Neural cell (in vitro differentiated cells): Measurements from ENCODE around the gene KRTAP9-8. TPM values are rescaled to one million over a fixed set of nuclear protein-coding genes. Genes with fewer than 3 reads are reported as not detected.

Experiments
- H2AFZ ChIP-seq: fragments of 200-600, 300-800 bp; sonication (generic), shearing (Covaris generic); 2 replicates; pipeline ENCODE4 v1.6.0; 2014; ENCODE audit warnings: low read depth, mild to moderate bottlenecking, antibody characterized with exemption, low read length, moderate library complexity
- H3F3A ChIP-seq: fragments of 200-600 bp; shearing (Covaris generic); 2 replicates; pipeline ENCODE4 v1.6.1; 2016; ENCODE audit warnings: mild to moderate bottlenecking, moderate library complexity, mixed read lengths, antibody characterized with exemption, low read length; ENCODE audit not compliant: insufficient read depth, poor library complexity, severe bottlenecking
- H3K27ac ChIP-seq: fragments of 200-600, 300-800 bp; sonication (generic), shearing (Covaris generic); 2 replicates; pipeline ENCODE4 v1.5.1; 2014; ENCODE audit warnings: mild to moderate bottlenecking, low read length, moderate library complexity
- H3K27me3 ChIP-seq: fragments of 300-800, 200-600 bp; sonication (generic), shearing (Covaris generic); 2 replicates; pipeline ENCODE4 v1.6.0; 2014; ENCODE audit warnings: mild to moderate bottlenecking, low read depth, low read length, moderate library complexity; ENCODE audit not compliant: insufficient read depth
- H3K36me3 ChIP-seq: fragments of 300-800, 200-600 bp; sonication (generic), shearing (Covaris generic); 2 replicates; pipeline ENCODE4 v1.5.1; 2014; ENCODE audit warnings: mild to moderate bottlenecking, antibody characterized with exemption, low read length, moderate library complexity; ENCODE audit not compliant: insufficient read depth
- H3K4me2 ChIP-seq: fragments of 300-800, 200-600 bp; sonication (generic), shearing (Covaris generic); 2 replicates; pipeline ENCODE4 v1.6.0; 2014; ENCODE audit warnings: mild to moderate bottlenecking, low read length
- H3K4me3 ChIP-seq: fragments of 300-800, 200-600 bp; sonication (generic), shearing (Covaris generic); 2 replicates; pipeline ENCODE4 v1.5.1; 2014; ENCODE audit warnings: mild to moderate bottlenecking, low read length, moderate library complexity
- H3K79me2 ChIP-seq: fragments of 200-600 bp; shearing (Covaris generic); replicated peaks from 2 replicates; pipeline ENCODE4 v1.6.0; 2014; ENCODE audit warnings: mild to moderate bottlenecking, low read length, moderate library complexity; ENCODE audit not compliant: insufficient read depth
- H3K9ac ChIP-seq: fragments of 300-800, 200-600 bp; sonication (generic), shearing (Covaris generic); 2 replicates; pipeline ENCODE4 v1.6.1; 2016; ENCODE audit warnings: mild to moderate bottlenecking, low read length, mixed read lengths
- H3K9me2 ChIP-seq: fragments of 200-600 bp; shearing (Covaris generic); 2 replicates; pipeline ENCODE4 v1.6.1; 2016; ENCODE audit warnings: mild to moderate bottlenecking, low read length, mixed read lengths; ENCODE audit not compliant: insufficient read depth
- H3K9me3 ChIP-seq: fragments of 200-600, 300-800 bp; sonication (generic), shearing (Covaris generic); 2 replicates; pipeline ENCODE4 v1.6.1; 2016; ENCODE audit warnings: mild to moderate bottlenecking, mixed run types, low read length, moderate library complexity, mixed read lengths
- H4K20me1 ChIP-seq: fragments of 200-600 bp; shearing (Covaris generic); 2 replicates; pipeline ENCODE4 v1.6.1; 2016; ENCODE audit warnings: mild to moderate bottlenecking, mixed run types; ENCODE audit not compliant: insufficient read depth
- CTCF ChIP-seq: fragments of 450-650 bp; IDR thresholded peaks from 2 replicates; pipeline ENCODE4 v1.5.1; 2014; ENCODE audit warnings: antibody characterized with exemption, mild to moderate bottlenecking, moderate library complexity; ENCODE audit not compliant: poor library complexity, severe bottlenecking
- EP300 ChIP-seq: fragments of 450-650 bp; conservative IDR thresholded peaks from 2 replicates; pipeline ENCODE4 v1.6.1; 2014; ENCODE audit warnings: antibody characterized with exemption, mild to moderate bottlenecking, moderate library complexity; ENCODE audit not compliant: poor library complexity, severe bottlenecking
- EZH2 ChIP-seq: fragments of 200-600, 300-800 bp; shearing (Covaris generic), sonication (generic); IDR thresholded peaks from 2 replicates; pipeline ENCODE4 v1.6.1; 2014; ENCODE audit warnings: antibody characterized with exemption, low read length, borderline replicate concordance, mild to moderate bottlenecking; ENCODE audit not compliant: insufficient read depth, poor library complexity, severe bottlenecking
- MXI1 ChIP-seq: fragments of 450-650 bp; conservative IDR thresholded peaks from 2 replicates; pipeline ENCODE4 v1.6.1; 2014; ENCODE audit warnings: antibody characterized with exemption, mild to moderate bottlenecking; ENCODE audit not compliant: poor library complexity, severe bottlenecking
- POLR2AphosphoS5 ChIP-seq: IDR thresholded peaks from 2 replicates; pipeline ENCODE4 v1.6.1; 2012
- RAD21 ChIP-seq: fragments of 450-650 bp; conservative IDR thresholded peaks from 2 replicates; pipeline ENCODE4 v1.6.1; 2014; ENCODE audit warnings: antibody characterized with exemption, mild to moderate bottlenecking, moderate library complexity
- REST ChIP-seq: IDR thresholded peaks from 2 replicates; pipeline ENCODE4 v1.6.1; 2012; ENCODE audit warnings: borderline replicate concordance
- SMC3 ChIP-seq: fragments of 450-650 bp; conservative IDR thresholded peaks from 2 replicates; pipeline ENCODE4 v1.6.1; 2014; ENCODE audit warnings: antibody characterized with exemption, mild to moderate bottlenecking, moderate library complexity; ENCODE audit not compliant: poor library complexity
- TAF1 ChIP-seq: IDR thresholded peaks from 2 replicates; pipeline ENCODE4 v1.6.1; 2012; ENCODE audit warnings: low read depth
- polyA plus RNA-seq: library from polyadenylated mRNA; depleted of rRNA; stranded (reverse); fragments of >200 nt; gene quantifications from 2 replicates; pipeline ENCODE4 v1.2.3, GENCODE V29; 2014
- small RNA-seq, 3 experiments: library from RNA; depleted of rRNA; stranded (forward); fragments of <200 nt; gene quantifications; one replicate each; pipeline ENCODE3, GENCODE V24; 2012

KRTAP9-8 gene
- polyA plus RNA-seq, 1 donor from 2014 or later, result not detected

- no peaks in the 10 kb centered on the region for H3K9me3 ChIP-seq
- H3K4me2 ChIP-seq, result no peak overlapping the region
- no peaks in the 10 kb centered on the region for H3K36me3 ChIP-seq
- no peaks in the 10 kb centered on the region for H3K79me2 ChIP-seq
- no peaks in the 10 kb centered on the region for H4K20me1 ChIP-seq
- no peak for TF ChIP-seq SMC3
- TF ChIP-seq TAF1, result no peak
- TF ChIP-seq RAD21, result no peak
- no peak for TF ChIP-seq EZH2
- no peak for TF ChIP-seq REST
- no peak for TF ChIP-seq POLR2AphosphoS5
- no peak overlapping the region for H2AFZ ChIP-seq
- no peaks in the 10 kb centered on the region for H3K27me3 ChIP-seq
- H3K9me2 ChIP-seq, result no peaks in the 10 kb centered on the region
- no peaks in the 10 kb centered on the region for H3F3A ChIP-seq
- H3K27ac ChIP-seq, result no peak overlapping the region
- no peak overlapping the region for H3K9ac ChIP-seq
- H3K4me3 ChIP-seq, result no peak overlapping the region
These were observed 46.7 kb downstream of the KRTAP9-8 start for GRCh38 chr17:41284546-41284945.

GRCh38 chr17:41287050-41287449 is 49.3 kb downstream of the KRTAP9-8 start:
- Histone ChIP-seq H3K27ac (no peak overlapping the region), H3K4me2 (no peak overlapping the region), H3K79me2 (no peaks in the 10 kb centered on the region), H3K4me3 (no peak overlapping the region), H3K9ac (no peak overlapping the region), H3K36me3 (no peaks in the 10 kb centered on the region), H3K9me3 (no peaks in the 10 kb centered on the region), H3K27me3 (no peaks in the 10 kb centered on the region), H2AFZ (no peak overlapping the region), H4K20me1 (no peaks in the 10 kb centered on the region), H3F3A (no peaks in the 10 kb centered on the region), H3K9me2 (no peaks in the 10 kb centered on the region)
- TF ChIP-seq MXI1, result no peak
- TF ChIP-seq SMC3, result no peak
- TF ChIP-seq POLR2AphosphoS5, result no peak
- no peak for TF ChIP-seq EZH2
- TF ChIP-seq EP300, result no peak
- no peak for TF ChIP-seq TAF1
- TF ChIP-seq RAD21, result no peak
- no peak for TF ChIP-seq CTCF
- no peak for TF ChIP-seq REST

Small RNAs within 50 kb of the gene (small RNA-seq; reads per million reads assigned to genes)
- 0 reads per million in 3 experiments for gene KRTAP9-10P

Other genes with a start within 250 kb of the KRTAP9-8 start
- gene KRTAP3-3, start 243.8 kb upstream of the KRTAP9-8 start, polyA plus RNA-seq, result not detected in 2 replicates
- gene KRTAP3-2, start 238.1 kb upstream of the KRTAP9-8 start, polyA plus RNA-seq, result not detected in 2 replicates
- not detected in 2 replicates for gene KRTAP3-1, start 228.9 kb upstream of the KRTAP9-8 start, polyA plus RNA-seq
- gene KRTAP1-5, start 210.8 kb upstream of the KRTAP9-8 start, polyA plus RNA-seq, result not detected in 2 replicates
- not detected in 2 replicates for gene KRTAP1-4, start 207.8 kb upstream of the KRTAP9-8 start, polyA plus RNA-seq
- gene KRTAP1-3, start 203.1 kb upstream of the KRTAP9-8 start, polyA plus RNA-seq, result not detected in 2 replicates
- not detected in 2 replicates for gene KRTAP1-1, start 196.5 kb upstream of the KRTAP9-8 start, polyA plus RNA-seq
- not detected in 2 replicates for gene KRTAP2-1, start 190.7 kb upstream of the KRTAP9-8 start, polyA plus RNA-seq
- not detected in 2 replicates for gene KRTAP2-2, start 182.8 kb upstream of the KRTAP9-8 start, polyA plus RNA-seq
- gene KRTAP2-3, start 177.9 kb upstream of the KRTAP9-8 start, polyA plus RNA-seq, result not detected in 2 replicates
- gene KRTAP2-4, start 172.1 kb upstream of the KRTAP9-8 start, polyA plus RNA-seq, result not detected in 2 replicates
- gene KRTAP4-7, start 153.8 kb upstream of the KRTAP9-8 start, polyA plus RNA-seq, result not detected in 2 replicates
- not detected in 2 replicates for gene KRTAP4-8, start 139.9 kb upstream of the KRTAP9-8 start, polyA plus RNA-seq
- gene KRTAP4-16, start 135.8 kb upstream of the KRTAP9-8 start, polyA plus RNA-seq, result not detected in 2 replicates
- not detected in 2 replicates for gene KRTAP4-9, start 132.6 kb upstream of the KRTAP9-8 start, polyA plus RNA-seq
- not detected in 2 replicates for gene KRTAP4-11, start 119.6 kb upstream of the KRTAP9-8 start, polyA plus RNA-seq
- not detected in 2 replicates for gene KRTAP4-12, start 113.8 kb upstream of the KRTAP9-8 start, polyA plus RNA-seq
- gene KRTAP4-6, start 97.5 kb upstream of the KRTAP9-8 start, polyA plus RNA-seq, result not detected in 2 replicates
- not detected in 2 replicates for gene KRTAP4-5, start 88.2 kb upstream of the KRTAP9-8 start, polyA plus RNA-seq
- not detected in 2 replicates for gene KRTAP4-4, start 77.3 kb upstream of the KRTAP9-8 start, polyA plus RNA-seq
- not detected in 2 replicates for gene KRTAP4-3, start 69.8 kb upstream of the KRTAP9-8 start, polyA plus RNA-seq
- not detected in 2 replicates for gene KRTAP4-2, start 59.8 kb upstream of the KRTAP9-8 start, polyA plus RNA-seq
- gene KRTAP4-1, start 53.1 kb upstream of the KRTAP9-8 start, polyA plus RNA-seq, result not detected in 2 replicates
- not detected in 2 replicates for gene KRTAP9-1, start 48.1 kb upstream of the KRTAP9-8 start, polyA plus RNA-seq
- not detected in 2 replicates for gene KRTAP9-2, start 11.4 kb upstream of the KRTAP9-8 start, polyA plus RNA-seq
- gene KRTAP9-3, start 5.5 kb upstream of the KRTAP9-8 start, polyA plus RNA-seq, result not detected in 2 replicates
- gene KRTAP9-4, start 11.7 kb downstream of the KRTAP9-8 start, polyA plus RNA-seq, result not detected in 2 replicates
- gene KRTAP9-9, start 17.4 kb downstream of the KRTAP9-8 start, polyA plus RNA-seq, result not detected in 2 replicates
- gene KRTAP9-6, start 27.4 kb downstream of the KRTAP9-8 start, polyA plus RNA-seq, result not detected in 2 replicates
- not detected in 2 replicates for gene KRTAP9-7, start 37.7 kb downstream of the KRTAP9-8 start, polyA plus RNA-seq
- gene KRTAP29-1, start 64.9 kb downstream of the KRTAP9-8 start, polyA plus RNA-seq, result not detected in 2 replicates
- not detected in 2 replicates for gene KRTAP16-1, start 71.3 kb downstream of the KRTAP9-8 start, polyA plus RNA-seq
- gene KRTAP17-1, start 77.7 kb downstream of the KRTAP9-8 start, polyA plus RNA-seq, result not detected in 2 replicates
- not detected in 2 replicates for gene KRT33A, start 112.8 kb downstream of the KRTAP9-8 start, polyA plus RNA-seq
- not detected in 2 replicates for gene KRT33B, start 131.8 kb downstream of the KRTAP9-8 start, polyA plus RNA-seq
- not detected in 2 replicates for gene KRT34, start 144.3 kb downstream of the KRTAP9-8 start, polyA plus RNA-seq
- gene KRT31, start 159.6 kb downstream of the KRTAP9-8 start, polyA plus RNA-seq, result not detected in 2 replicates
- not detected in 2 replicates for gene KRT37, start 186.6 kb downstream of the KRTAP9-8 start, polyA plus RNA-seq
- gene KRT38, start 203.0 kb downstream of the KRTAP9-8 start, polyA plus RNA-seq, result not detected in 2 replicates
- gene KRT32, start 229.4 kb downstream of the KRTAP9-8 start, polyA plus RNA-seq, result not detected in 2 replicates
- not detected in 2 replicates for gene KRT35, start 243.2 kb downstream of the KRTAP9-8 start, polyA plus RNA-seq